SK-N-SH treated with all-trans-retinoic acid at 6 μM for 48 hours (cell line): ENCODE results near the gene ANXA11.

Source experiments
- ATAC-seq: fragments of 200-7000 bp; cut with Tn5 transposase; 3 replicates; pipeline ENCODE4 v1.9.1; 2020; ENCODE audit warnings: mild to moderate bottlenecking, moderate library complexity
- ARNTL ChIP-seq: fragments of 450-650 bp; formaldehyde crosslinking; IDR thresholded peaks from 2 replicates; pipeline ENCODE4 v1.5.0; 2020; ENCODE audit warnings: low read depth, mild to moderate bottlenecking, moderate library complexity, borderline replicate concordance
- BACH2 ChIP-seq: fragments of 250-450 bp; sonication (Bioruptor Pico); IDR thresholded peaks from 2 replicates; pipeline ENCODE4 v1.9.0; 2021; ENCODE audit warnings: mild to moderate bottlenecking, borderline replicate concordance
- CSDC2 ChIP-seq: fragments of 250-450 bp; sonication (Bioruptor Pico); IDR thresholded peaks from 2 replicates; pipeline ENCODE4 v1.5.0; 2020; ENCODE audit warnings: mild to moderate bottlenecking, moderate library complexity
- ESRRG ChIP-seq: fragments of 250-450 bp; sonication (Bioruptor Pico); IDR thresholded peaks from 2 replicates; pipeline ENCODE4 v1.6.1; 2021; ENCODE audit warnings: mild to moderate bottlenecking
- GLIS3 ChIP-seq: fragments of 250-450 bp; sonication (Bioruptor Pico); IDR thresholded peaks from 2 replicates; pipeline ENCODE4 v1.5.0; 2020; ENCODE audit warnings: mild to moderate bottlenecking, moderate library complexity
- OSR1 ChIP-seq: fragments of 250-450 bp; sonication (Bioruptor Pico); IDR thresholded peaks from 2 replicates; pipeline ENCODE4 v1.8.0; 2022; ENCODE audit warnings: moderate library complexity, mild to moderate bottlenecking, inconsistent platforms
- POU6F1 ChIP-seq: fragments of 250-450 bp; sonication (Bioruptor Pico); IDR thresholded peaks from 2 replicates; pipeline ENCODE4 v1.8.0; 2021; ENCODE audit warnings: low read depth, mild to moderate bottlenecking, moderate library complexity, borderline replicate concordance
- PPARA ChIP-seq: fragments of 250-450 bp; sonication (Bioruptor Pico); IDR thresholded peaks from 2 replicates; pipeline ENCODE4 v1.5.0; 2020; ENCODE audit warnings: mild to moderate bottlenecking, borderline replicate concordance
- RARB ChIP-seq: fragments of 250-450 bp; sonication (Bioruptor Pico); IDR thresholded peaks from 2 replicates; pipeline ENCODE4 v1.8.0; 2021; ENCODE audit warnings: mild to moderate bottlenecking, moderate library complexity
- SNAI2 ChIP-seq: fragments of 250-450 bp; sonication (Bioruptor Pico); IDR thresholded peaks from 2 replicates; pipeline ENCODE4 v1.5.0; 2020; ENCODE audit warnings: mild to moderate bottlenecking, moderate library complexity
- TCF4 ChIP-seq: fragments of 250-450 bp; sonication (Bioruptor Pico); IDR thresholded peaks from 2 replicates; pipeline ENCODE4 v1.8.0; 2021; ENCODE audit warnings: mild to moderate bottlenecking, moderate library complexity, borderline replicate concordance
- ZC3H10 ChIP-seq: fragments of 250-450 bp; sonication (Bioruptor Pico); IDR thresholded peaks from 2 replicates; pipeline ENCODE4 v1.5.1; 2021; ENCODE audit warnings: mild to moderate bottlenecking, moderate library complexity
- ZFP3 ChIP-seq: fragments of 250-450 bp; sonication (Bioruptor Pico); IDR thresholded peaks from 2 replicates; pipeline ENCODE4 v1.5.0; 2020; ENCODE audit warnings: mild to moderate bottlenecking, moderate library complexity
- ZFP30 ChIP-seq: fragments of 450-650 bp; formaldehyde crosslinking; IDR thresholded peaks from 2 replicates; pipeline ENCODE4 v1.5.0; 2022; ENCODE audit warnings: mild to moderate bottlenecking, moderate library complexity
- ZNF565 ChIP-seq: fragments of 450-650 bp; formaldehyde crosslinking; conservative IDR thresholded peaks from 2 replicates; pipeline ENCODE4 v1.5.0; 2020; ENCODE audit warnings: low read depth, mild to moderate bottlenecking, moderate library complexity
- ZNF70 ChIP-seq: fragments of 450-650 bp; formaldehyde crosslinking; IDR thresholded peaks from 2 replicates; pipeline ENCODE4 v1.5.0; 2020; ENCODE audit warnings: mild to moderate bottlenecking, moderate library complexity
- ZNF8 ChIP-seq: fragments of 450-650 bp; formaldehyde crosslinking; IDR thresholded peaks from 2 replicates; pipeline ENCODE4 v1.5.0; 2020; ENCODE audit warnings: mild to moderate bottlenecking, moderate library complexity
- TF ChIP-seq, protein P1 (sequence below): fragments of 250-450 bp; sonication (Bioruptor Pico); IDR thresholded peaks from 2 replicates; pipeline ENCODE4 v1.5.1; 2021; ENCODE audit warnings: mild to moderate bottlenecking, moderate library complexity
- TF ChIP-seq, protein P2 (sequence below): fragments of 250-450 bp; sonication (Bioruptor Pico); IDR thresholded peaks from 2 replicates; pipeline ENCODE4 v1.5.1; 2020; ENCODE audit warnings: low read depth, mild to moderate bottlenecking, moderate library complexity
- TF ChIP-seq, protein P3 (sequence below): fragments of 250-450 bp; sonication (Bioruptor Pico); IDR thresholded peaks from 2 replicates; pipeline ENCODE4 v1.8.0; 2020; ENCODE audit warnings: mild to moderate bottlenecking, moderate library complexity, borderline replicate concordance

Gene ANXA11

DNA sequence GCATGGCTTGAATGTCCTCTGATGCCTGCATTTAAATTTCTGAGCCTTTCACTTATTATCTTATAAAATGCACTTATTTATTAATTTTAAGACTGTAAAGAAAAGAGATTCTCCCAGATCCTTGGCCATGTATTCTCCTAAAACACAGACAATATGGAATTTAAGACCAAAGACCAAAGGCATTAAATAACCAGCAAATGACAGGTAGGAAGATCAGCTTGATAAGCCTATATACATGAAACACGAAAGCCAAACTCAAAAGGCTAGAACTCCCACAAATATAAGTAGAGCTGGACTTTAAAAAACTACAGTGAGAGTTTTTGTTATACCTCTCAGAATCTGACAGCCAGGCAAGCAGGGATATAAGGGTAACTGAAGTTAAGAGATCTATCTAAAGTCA is 5.1 kb downstream of the ANXA11 start:
- ATAC-seq = no peak
- TF ChIP-seq SNAI2 (CRISPR knock-in tag) (no peak), ZFP30 (CRISPR knock-in tag) (no peak), POU6F1 (no peak), GLIS3 (no peak), BACH2 (CRISPR knock-in tag) (no peak), ZNF565 (no peak), OSR1 (CRISPR knock-in tag) (no peak)

GRCh38 chr10:80199828-80200227 is 5.5 kb downstream of the ANXA11 start:
- TF ChIP-seq, protein P1, sequence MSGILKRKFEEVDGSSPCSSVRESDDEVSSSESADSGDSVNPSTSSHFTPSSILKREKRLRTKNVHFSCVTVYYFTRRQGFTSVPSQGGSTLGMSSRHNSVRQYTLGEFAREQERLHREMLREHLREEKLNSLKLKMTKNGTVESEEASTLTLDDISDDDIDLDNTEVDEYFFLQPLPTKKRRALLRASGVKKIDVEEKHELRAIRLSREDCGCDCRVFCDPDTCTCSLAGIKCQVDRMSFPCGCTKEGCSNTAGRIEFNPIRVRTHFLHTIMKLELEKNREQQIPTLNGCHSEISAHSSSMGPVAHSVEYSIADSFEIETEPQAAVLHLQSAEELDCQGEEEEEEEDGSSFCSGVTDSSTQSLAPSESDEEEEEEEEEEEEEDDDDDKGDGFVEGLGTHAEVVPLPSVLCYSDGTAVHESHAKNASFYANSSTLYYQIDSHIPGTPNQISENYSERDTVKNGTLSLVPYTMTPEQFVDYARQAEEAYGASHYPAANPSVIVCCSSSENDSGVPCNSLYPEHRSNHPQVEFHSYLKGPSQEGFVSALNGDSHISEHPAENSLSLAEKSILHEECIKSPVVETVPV (CRISPR knock-in tag) = no peak
- no peak for TF ChIP-seq ESRRG (CRISPR knock-in tag)
- TF ChIP-seq POU6F1 = no peak
- TF ChIP-seq, protein P2, sequence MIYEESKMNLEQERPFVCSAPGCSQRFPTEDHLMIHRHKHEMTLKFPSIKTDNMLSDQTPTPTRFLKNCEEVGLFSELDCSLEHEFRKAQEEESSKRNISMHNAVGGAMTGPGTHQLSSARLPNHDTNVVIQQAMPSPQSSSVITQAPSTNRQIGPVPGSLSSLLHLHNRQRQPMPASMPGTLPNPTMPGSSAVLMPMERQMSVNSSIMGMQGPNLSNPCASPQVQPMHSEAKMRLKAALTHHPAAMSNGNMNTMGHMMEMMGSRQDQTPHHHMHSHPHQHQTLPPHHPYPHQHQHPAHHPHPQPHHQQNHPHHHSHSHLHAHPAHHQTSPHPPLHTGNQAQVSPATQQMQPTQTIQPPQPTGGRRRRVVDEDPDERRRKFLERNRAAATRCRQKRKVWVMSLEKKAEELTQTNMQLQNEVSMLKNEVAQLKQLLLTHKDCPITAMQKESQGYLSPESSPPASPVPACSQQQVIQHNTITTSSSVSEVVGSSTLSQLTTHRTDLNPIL = no peak
- no peak for TF ChIP-seq CSDC2 (CRISPR knock-in tag)
- no peak for TF ChIP-seq TCF4
- no peak for TF ChIP-seq SNAI2 (CRISPR knock-in tag)
- no peak for TF ChIP-seq ZNF8 (CRISPR knock-in tag)
- TF ChIP-seq PPARA (CRISPR knock-in tag) = no peak
- TF ChIP-seq BACH2 (CRISPR knock-in tag) = no peak
- no peak for TF ChIP-seq ZNF565
- no peak for TF ChIP-seq ZC3H10 (CRISPR knock-in tag)
- TF ChIP-seq OSR1 (CRISPR knock-in tag) = no peak
- ATAC-seq = no peak

- TF ChIP-seq ZC3H10 (CRISPR knock-in tag) = no peak
- TF ChIP-seq ZFP3 (CRISPR knock-in tag) = no peak
- no peak for TF ChIP-seq ZNF8 (CRISPR knock-in tag)
- no peak for TF ChIP-seq CSDC2 (CRISPR knock-in tag)
- no peak for TF ChIP-seq PPARA (CRISPR knock-in tag)
- TF ChIP-seq SNAI2 (CRISPR knock-in tag) = no peak
- TF ChIP-seq POU6F1 = no peak
- TF ChIP-seq ZNF70 (CRISPR knock-in tag) = no peak
- TF ChIP-seq ZNF565 = no peak
- no peak for TF ChIP-seq ZFP30 (CRISPR knock-in tag)
- TF ChIP-seq RARB (CRISPR knock-in tag) = no peak
- TF ChIP-seq OSR1 (CRISPR knock-in tag) = no peak
- TF ChIP-seq, protein P3, sequence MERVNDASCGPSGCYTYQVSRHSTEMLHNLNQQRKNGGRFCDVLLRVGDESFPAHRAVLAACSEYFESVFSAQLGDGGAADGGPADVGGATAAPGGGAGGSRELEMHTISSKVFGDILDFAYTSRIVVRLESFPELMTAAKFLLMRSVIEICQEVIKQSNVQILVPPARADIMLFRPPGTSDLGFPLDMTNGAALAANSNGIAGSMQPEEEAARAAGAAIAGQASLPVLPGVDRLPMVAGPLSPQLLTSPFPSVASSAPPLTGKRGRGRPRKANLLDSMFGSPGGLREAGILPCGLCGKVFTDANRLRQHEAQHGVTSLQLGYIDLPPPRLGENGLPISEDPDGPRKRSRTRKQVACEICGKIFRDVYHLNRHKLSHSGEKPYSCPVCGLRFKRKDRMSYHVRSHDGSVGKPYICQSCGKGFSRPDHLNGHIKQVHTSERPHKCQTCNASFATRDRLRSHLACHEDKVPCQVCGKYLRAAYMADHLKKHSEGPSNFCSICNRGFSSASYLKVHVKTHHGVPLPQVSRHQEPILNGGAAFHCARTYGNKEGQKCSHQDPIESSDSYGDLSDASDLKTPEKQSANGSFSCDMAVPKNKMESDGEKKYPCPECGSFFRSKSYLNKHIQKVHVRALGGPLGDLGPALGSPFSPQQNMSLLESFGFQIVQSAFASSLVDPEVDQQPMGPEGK (CRISPR knock-in tag) = no peak
- TF ChIP-seq ARNTL (CRISPR knock-in tag) = no peak
- TF ChIP-seq, protein P1 (CRISPR knock-in tag) = no peak
- no peak for TF ChIP-seq BACH2 (CRISPR knock-in tag)
- ATAC-seq = no peak
Observed at GRCh38 chr10:80197972-80198916, 7.1 kb downstream of the ANXA11 start.
